Loucy (cell line): Measurements from ENCODE around the gene AFG3L2.

ENCODE experiments used
- H2AFZ ChIP-seq: fragments of 200-600 bp; sonication (generic); 2 replicates; pipeline ENCODE4 v1.6.0; 2016; ENCODE audit warnings: antibody characterized with exemption, mild to moderate bottlenecking, low read length, moderate library complexity
- H3F3A ChIP-seq: fragments of 200-600 bp; 2 replicates; pipeline ENCODE4 v1.6.0; 2016; ENCODE audit warnings: antibody characterized with exemption, low read depth, mild to moderate bottlenecking
- H3K27me3 ChIP-seq: fragments of 200-600 bp; sonication (generic); 2 replicates; pipeline ENCODE4 v1.6.1; 2014; ENCODE audit warnings: low read length, mild to moderate bottlenecking; ENCODE audit not compliant: insufficient read depth, poor library complexity, severe bottlenecking
- H3K36me3 ChIP-seq: fragments of 200-600 bp; sonication (generic); 2 replicates; pipeline ENCODE4 v1.6.1; 2016; ENCODE audit warnings: low read length; ENCODE audit not compliant: insufficient read depth
- H3K4me1 ChIP-seq: fragments of 200-600 bp; sonication (generic); 2 replicates; pipeline ENCODE4 v1.5.1; 2014; ENCODE audit warnings: low read length, mild to moderate bottlenecking; ENCODE audit not compliant: insufficient read depth, poor library complexity, severe bottlenecking
- H3K4me2 ChIP-seq: fragments of 200-600 bp; sonication (generic); 2 replicates; pipeline ENCODE4 v1.6.0; 2014; ENCODE audit warnings: antibody characterized with exemption, low read length, low read depth, mild to moderate bottlenecking; ENCODE audit not compliant: poor library complexity, severe bottlenecking
- H3K4me3 ChIP-seq: fragments of 200-600 bp; sonication (generic); 2 replicates; pipeline ENCODE4 v1.5.1; 2014; ENCODE audit warnings: low read length, mild to moderate bottlenecking, mixed read lengths; ENCODE audit not compliant: poor library complexity, severe bottlenecking
- H3K79me2 ChIP-seq: fragments of 200-600 bp; sonication (generic); 2 replicates; pipeline ENCODE4 v1.6.1; 2014; ENCODE audit warnings: low read length; ENCODE audit not compliant: insufficient read depth
- H3K9ac ChIP-seq: fragments of 200-600 bp; sonication (generic); 2 replicates; pipeline ENCODE4 v1.6.0; 2014; ENCODE audit warnings: mild to moderate bottlenecking, low read depth, low read length, moderate library complexity; ENCODE audit not compliant: poor library complexity, severe bottlenecking
- H3K9me2 ChIP-seq: fragments of 200-600 bp; sonication (generic); replicated peaks from 2 replicates; pipeline ENCODE4 v1.6.1; 2016; ENCODE audit warnings: low read depth, low read length, mixed read lengths
- H3K9me3 ChIP-seq: fragments of 200-600 bp; sonication (generic); 2 replicates; pipeline ENCODE4 v1.6.1; 2014; ENCODE audit warnings: mild to moderate bottlenecking, antibody characterized with exemption, low read length, low read depth; ENCODE audit not compliant: insufficient read depth
- H4K20me1 ChIP-seq: fragments of 200-600 bp; sonication (generic); 2 replicates; pipeline ENCODE4 v1.6.0; 2014; ENCODE audit warnings: antibody characterized with exemption, low read length, mild to moderate bottlenecking; ENCODE audit not compliant: insufficient read depth, poor library complexity, severe bottlenecking
- EZH2phosphoT487 ChIP-seq: fragments of 200-600 bp; IDR thresholded peaks from 2 replicates; pipeline ENCODE4 v1.6.1; 2018; ENCODE audit warnings: antibody characterized with exemption, mild to moderate bottlenecking, moderate library complexity, borderline replicate concordance
- TF ChIP-seq, protein P1 (sequence below): fragments of 200-600 bp; sonication (generic); conservative IDR thresholded peaks from 2 replicates; pipeline ENCODE4 v1.5.1; 2014; ENCODE audit warnings: mild to moderate bottlenecking, antibody characterized with exemption, low read length

AFG3L2 gene

DNA sequence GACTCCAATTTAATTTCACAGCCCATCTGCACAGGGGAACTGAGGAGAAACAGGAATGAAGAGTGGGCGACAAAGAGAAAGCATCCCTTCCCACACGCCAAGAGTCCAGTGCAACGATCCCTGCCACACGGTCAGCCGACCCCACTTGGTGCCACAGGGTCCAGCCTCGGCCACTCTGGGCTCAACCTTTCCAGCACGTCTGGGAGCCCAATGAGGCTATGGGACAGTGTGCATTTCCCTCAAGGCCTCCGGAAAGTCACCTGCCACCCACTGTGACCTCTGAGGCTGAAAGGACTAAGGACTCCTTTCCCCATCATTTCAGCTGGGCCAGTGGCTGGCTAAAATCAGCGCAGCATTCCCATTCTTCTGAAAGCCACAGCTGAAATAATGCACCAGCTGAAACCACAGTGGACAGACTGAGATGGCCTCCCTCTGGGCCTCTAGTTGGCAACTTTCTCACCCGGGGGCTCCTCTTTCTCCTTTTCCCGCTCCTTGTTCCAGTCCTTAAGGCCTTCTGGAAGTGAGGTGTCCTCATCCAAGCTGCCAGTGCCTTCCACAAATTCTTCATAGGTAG lies 47.8 kb downstream of the AFG3L2 start:
- Histone ChIP-seq H3K4me1 (no peaks in the 10 kb centered on the region), H2AFZ (no peak overlapping the region), H3K9ac (no peak overlapping the region), H3K4me3 (no peak overlapping the region), H3K27me3 (no peaks in the 10 kb centered on the region), H3K79me2 (no peaks in the 10 kb centered on the region), H3K36me3 (peaks cover 50% of the 10 kb centered on the region; the same call in 1 of the 2 replicates), H4K20me1 (no peaks in the 10 kb centered on the region), H3K4me2 (no peak overlapping the region), H3K9me2 (no peaks in the 10 kb centered on the region), H3F3A (no peaks in the 10 kb centered on the region), H3K9me3 (no peaks in the 10 kb centered on the region)
- TF ChIP-seq, protein P1, sequence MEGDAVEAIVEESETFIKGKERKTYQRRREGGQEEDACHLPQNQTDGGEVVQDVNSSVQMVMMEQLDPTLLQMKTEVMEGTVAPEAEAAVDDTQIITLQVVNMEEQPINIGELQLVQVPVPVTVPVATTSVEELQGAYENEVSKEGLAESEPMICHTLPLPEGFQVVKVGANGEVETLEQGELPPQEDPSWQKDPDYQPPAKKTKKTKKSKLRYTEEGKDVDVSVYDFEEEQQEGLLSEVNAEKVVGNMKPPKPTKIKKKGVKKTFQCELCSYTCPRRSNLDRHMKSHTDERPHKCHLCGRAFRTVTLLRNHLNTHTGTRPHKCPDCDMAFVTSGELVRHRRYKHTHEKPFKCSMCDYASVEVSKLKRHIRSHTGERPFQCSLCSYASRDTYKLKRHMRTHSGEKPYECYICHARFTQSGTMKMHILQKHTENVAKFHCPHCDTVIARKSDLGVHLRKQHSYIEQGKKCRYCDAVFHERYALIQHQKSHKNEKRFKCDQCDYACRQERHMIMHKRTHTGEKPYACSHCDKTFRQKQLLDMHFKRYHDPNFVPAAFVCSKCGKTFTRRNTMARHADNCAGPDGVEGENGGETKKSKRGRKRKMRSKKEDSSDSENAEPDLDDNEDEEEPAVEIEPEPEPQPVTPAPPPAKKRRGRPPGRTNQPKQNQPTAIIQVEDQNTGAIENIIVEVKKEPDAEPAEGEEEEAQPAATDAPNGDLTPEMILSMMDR = no peak

DNA sequence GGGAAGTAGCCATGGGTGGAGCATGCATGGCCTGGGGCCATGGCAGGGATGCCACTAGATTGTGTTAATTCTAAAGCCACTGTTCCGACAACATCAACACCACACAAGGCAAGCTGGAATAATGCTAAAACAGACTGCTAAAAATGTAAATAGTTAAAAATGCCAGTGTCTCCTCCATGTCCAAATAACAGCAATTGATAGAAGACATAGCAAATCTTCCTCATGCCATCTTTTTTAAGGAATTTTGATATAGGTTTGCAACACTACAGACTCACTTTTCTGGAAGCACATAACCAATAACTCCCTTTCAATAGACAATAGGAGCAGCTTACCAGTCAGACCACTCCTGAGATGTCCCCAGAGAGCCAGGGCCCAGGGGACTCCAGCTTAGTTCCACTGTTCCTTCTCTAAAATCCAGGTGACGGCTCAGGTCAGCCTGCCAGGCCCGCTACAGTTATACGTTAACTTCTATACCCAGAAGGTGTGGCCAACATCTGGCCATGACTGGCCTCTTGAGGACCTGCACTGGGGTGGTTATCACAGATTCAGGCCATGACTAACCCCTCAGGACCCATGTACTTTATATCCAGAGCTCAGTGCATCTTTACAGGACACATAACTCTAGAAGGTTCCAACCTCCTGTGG lies 48.7 kb downstream of the AFG3L2 start:
- H3K9me3 ChIP-seq = no peaks in the 10 kb centered on the region
- no peaks in the 10 kb centered on the region for H3K4me1 ChIP-seq
- H3F3A ChIP-seq = no peaks in the 10 kb centered on the region
- H3K79me2 ChIP-seq = no peaks in the 10 kb centered on the region
- no peak overlapping the region for H3K4me2 ChIP-seq
- H3K9me2 ChIP-seq = no peaks in the 10 kb centered on the region
- H3K27me3 ChIP-seq = no peaks in the 10 kb centered on the region
- no peak overlapping the region for H2AFZ ChIP-seq
- peaks cover 41% of the 10 kb centered on the region; the same call in 1 of the 2 replicates for H3K36me3 ChIP-seq
- no peaks in the 10 kb centered on the region for H4K20me1 ChIP-seq
- TF ChIP-seq, protein P1 = peak; percentile 26; the same call in 1 of the 2 replicates
- TF ChIP-seq EZH2phosphoT487 = no peak
- H3K4me3 ChIP-seq = no peak overlapping the region
- no peak overlapping the region for H3K9ac ChIP-seq

DNA sequence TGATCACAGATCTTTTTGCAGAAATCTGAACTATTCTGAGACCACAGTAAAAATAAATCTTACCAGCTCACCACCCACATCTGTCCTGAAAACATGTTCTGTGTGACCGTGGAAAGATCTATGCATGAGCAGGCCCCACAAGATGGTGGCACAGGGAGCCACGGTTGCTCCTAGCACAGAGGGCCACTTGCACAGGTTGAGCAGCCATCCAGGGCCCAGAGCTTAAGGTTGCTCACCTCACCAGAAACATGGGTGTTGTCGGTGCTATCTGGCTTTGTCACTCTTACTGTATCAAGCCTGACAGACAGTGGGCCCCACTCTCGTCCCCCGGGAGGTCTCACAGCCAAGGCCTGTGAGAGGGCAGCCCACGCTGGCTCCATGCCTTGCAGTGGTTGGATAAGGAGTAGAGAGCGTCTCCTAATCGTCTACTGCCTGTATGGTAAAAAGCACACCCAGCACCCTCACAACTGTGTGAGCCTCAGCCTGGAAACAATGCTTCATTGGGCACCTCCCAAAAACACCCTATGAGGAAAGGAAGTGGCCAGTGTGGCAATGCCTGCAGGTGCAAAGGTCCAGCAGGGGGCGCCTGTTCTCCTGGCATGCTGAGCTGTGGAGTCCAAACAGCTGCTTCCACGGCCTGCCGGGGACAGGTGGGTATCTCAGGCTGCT lies 49.4 kb downstream of the AFG3L2 start:
- H3K36me3 ChIP-seq = peaks cover 40% of the 10 kb centered on the region; the same call in 1 of the 2 replicates
- no peaks in the 10 kb centered on the region for H4K20me1 ChIP-seq
- no peaks in the 10 kb centered on the region for H3K4me1 ChIP-seq
- H3K4me3 ChIP-seq = no peak overlapping the region
- H3K9me3 ChIP-seq = no peaks in the 10 kb centered on the region
- H2AFZ ChIP-seq = no peak overlapping the region
- no peak overlapping the region for H3K9ac ChIP-seq
- H3K9me2 ChIP-seq = no peaks in the 10 kb centered on the region
- H3K79me2 ChIP-seq = no peaks in the 10 kb centered on the region
- no peak overlapping the region for H3K4me2 ChIP-seq
- TF ChIP-seq EZH2phosphoT487 = no peak
- TF ChIP-seq, protein P1 = peak; percentile 98
- H3F3A ChIP-seq = no peaks in the 10 kb centered on the region
- no peaks in the 10 kb centered on the region for H3K27me3 ChIP-seq
